Thyroid gland (tissue), 4 donors: ENCODE results near the gene RAB28.

Experiments used
- CTCF ChIP-seq, 6 experiments: fragments of 200-600 bp in 3 of 6; fragments of 450-650 bp in 3 of 6; sonication (generic) in 3 of 6; IDR thresholded peaks; one replicate each; pipeline ENCODE4 v1.5.1; 2016 to 2019; ENCODE audit warnings: antibody characterized with exemption in 6 of 6, mild to moderate bottlenecking in 2 of 6, inconsistent platforms in 1 of 6, moderate library complexity in 1 of 6
- POLR2A ChIP-seq, 2 donors: fragments of 450-650 bp; IDR thresholded peaks; one replicate each; pipeline ENCODE4 v1.6.1; 2017; ENCODE audit warnings: antibody characterized with exemption in 2 of 2, mild to moderate bottlenecking in 2 of 2, moderate library complexity in 1 of 2

- TF ChIP-seq CTCF (IDR thresholded peaks at IDR 0.05) (no peak), POLR2A (IDR thresholded peaks at IDR 0.05) (no peak)
Measured at GRCh38 chr4:13413729-13414437, 70.3 kb downstream of the RAB28 start.
